ENCODE data around the gene ANO7.
A peak's percentile ranks its signal among the peaks of the same experiment; 100 is the strongest.

The ANO7 gene

GRCh38 chr2:241271706-241272302 is 83.3 kb downstream of the ANO7 start:
- DNase-seq (ENCODE audit: low spot score): peak; percentile 52

DNA sequence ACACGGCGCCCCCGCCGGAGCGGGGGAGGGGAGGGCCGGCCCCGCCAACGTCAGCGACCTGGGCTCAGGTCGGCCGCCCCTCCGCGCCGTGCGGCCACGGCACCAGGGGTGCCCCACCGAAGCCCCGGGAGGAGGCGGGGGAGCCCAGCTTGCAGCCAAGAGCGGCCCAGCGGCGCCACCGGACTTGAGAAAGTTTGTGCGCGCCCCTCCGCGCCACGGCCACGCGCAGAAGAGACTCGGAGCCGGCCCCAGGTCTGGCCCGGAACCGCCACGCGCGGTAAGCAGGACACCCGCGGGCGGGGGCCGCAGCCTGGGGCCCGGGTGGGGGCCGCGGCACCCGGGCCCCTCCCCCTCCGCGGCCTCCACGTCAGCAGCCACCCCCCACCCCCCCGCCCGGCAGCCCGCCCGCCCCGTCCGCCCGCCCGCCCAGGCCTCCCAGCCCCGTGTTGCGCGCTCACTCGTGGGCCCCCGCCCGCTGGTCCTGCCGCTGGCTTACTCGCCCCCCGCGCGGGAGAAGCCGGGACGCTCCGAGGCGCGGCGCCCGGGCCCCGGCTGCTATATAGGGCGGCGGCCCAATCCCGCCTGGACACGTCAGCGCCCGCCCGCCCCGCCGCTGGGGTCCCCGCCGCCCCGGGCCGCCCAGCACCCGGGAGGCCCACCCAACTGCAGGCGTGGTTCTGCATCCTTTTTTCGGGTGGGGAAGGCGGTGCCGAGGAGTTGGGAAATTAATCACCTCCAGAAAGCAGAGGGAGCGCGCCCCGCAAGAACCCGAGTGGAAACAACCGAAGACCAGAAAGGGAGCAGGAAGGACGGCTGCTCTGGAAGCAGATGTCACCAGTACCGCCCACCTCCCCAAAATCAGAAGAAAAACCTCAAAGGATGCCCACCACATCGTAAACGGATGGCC is 84.1 kb downstream of the ANO7 start:
- peak; percentile 41 for DNase-seq (ENCODE audit: low spot score)

GRCh38 chr2:241273210-241274020 is 84.9 kb downstream of the ANO7 start:
- DNase-seq (ENCODE audit: low spot score): no peak

- no peak for DNase-seq (ENCODE audit: low spot score)
Observed at GRCh38 chr2:241274127-241274526, 85.7 kb downstream of the ANO7 start.

All from SK-N-DZ (cell line).